ENCODE results near the gene GALNT2. TPM values are rescaled to one million over a fixed set of nuclear protein-coding genes. Genes with fewer than 3 reads are reported as not detected.

GALNT2 gene
- total and polyA plus RNA-seq, 10 donors: 7.9 to 44.8 (median 36.9) TPM

DNA sequence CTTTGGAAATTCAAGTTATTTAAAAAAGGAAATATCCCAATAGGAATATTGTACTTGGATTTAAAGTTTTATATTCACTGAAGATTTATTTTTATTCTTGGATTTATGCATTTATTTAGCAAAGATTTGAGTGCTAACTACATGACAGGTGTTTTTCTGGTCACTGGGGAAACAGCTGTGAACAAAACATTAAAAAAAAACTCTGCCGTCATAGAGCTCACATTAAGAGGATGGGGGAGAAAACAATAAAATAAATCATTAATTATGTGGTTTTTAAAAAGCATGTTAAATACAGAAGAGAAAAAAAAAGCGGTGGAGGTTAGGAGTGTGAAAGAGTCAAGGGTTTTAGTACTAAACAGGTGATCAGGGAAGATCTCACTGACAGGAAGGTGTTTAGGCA, 149.9 kb downstream of the GALNT2 start:
- H3K4me1 ChIP-seq: peaks cover 7 to 59% (median 27%) of the 10 kb centered on the region in 6 donors
- intact Hi-C loops (cut with DNase I; ENCODE audit: low total_unique reads): no loop called here
- H3K27me3 ChIP-seq (replicated peaks in 1 of 7): no peaks in the 10 kb centered on the region
- DNase-seq: no peak
- no peaks in the 10 kb centered on the region for H3K36me3 ChIP-seq
- TF ChIP-seq, protein P1, sequence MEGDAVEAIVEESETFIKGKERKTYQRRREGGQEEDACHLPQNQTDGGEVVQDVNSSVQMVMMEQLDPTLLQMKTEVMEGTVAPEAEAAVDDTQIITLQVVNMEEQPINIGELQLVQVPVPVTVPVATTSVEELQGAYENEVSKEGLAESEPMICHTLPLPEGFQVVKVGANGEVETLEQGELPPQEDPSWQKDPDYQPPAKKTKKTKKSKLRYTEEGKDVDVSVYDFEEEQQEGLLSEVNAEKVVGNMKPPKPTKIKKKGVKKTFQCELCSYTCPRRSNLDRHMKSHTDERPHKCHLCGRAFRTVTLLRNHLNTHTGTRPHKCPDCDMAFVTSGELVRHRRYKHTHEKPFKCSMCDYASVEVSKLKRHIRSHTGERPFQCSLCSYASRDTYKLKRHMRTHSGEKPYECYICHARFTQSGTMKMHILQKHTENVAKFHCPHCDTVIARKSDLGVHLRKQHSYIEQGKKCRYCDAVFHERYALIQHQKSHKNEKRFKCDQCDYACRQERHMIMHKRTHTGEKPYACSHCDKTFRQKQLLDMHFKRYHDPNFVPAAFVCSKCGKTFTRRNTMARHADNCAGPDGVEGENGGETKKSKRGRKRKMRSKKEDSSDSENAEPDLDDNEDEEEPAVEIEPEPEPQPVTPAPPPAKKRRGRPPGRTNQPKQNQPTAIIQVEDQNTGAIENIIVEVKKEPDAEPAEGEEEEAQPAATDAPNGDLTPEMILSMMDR (IDR thresholded peaks at IDR 0.05 in 8 of 11, conservative IDR thresholded peaks at IDR 0.05 in 3 of 11): no peak
- TF ChIP-seq POLR2AphosphoS5 (IDR thresholded peaks at IDR 0.05) (no peak), POLR2A (IDR thresholded peaks at IDR 0.05) (no peak)
- H3K9me3 ChIP-seq: no peaks in the 10 kb centered on the region
- WGBS, 5 donors: 78 to 96% (median 90%) methylated on average over 2 of the region's 2 CpGs
- H3K4me3 ChIP-seq: no peak overlapping the region
- no peak overlapping the region for H3K27ac ChIP-seq

DNA sequence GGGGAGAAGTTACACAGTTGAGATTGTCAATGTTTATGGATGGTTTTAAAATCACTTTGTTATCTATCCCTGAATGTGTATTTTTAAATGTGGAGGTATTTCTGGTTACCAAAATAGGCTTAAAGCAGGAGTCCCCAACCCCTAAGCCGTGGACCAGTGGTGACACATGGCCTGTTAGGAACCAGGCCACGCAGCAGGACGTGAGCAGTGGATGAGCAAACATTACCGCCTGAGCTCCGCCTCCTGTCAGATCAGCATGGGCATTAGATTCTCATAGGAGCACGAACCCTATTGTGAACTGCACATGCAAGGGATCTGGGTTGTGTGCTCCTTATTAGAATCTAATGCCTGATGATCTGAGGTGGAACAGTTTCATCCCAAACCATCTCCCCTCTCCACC, 151.6 kb downstream of the GALNT2 start:
- WGBS, 5 donors: 87 to 97% (median 93%) methylated on average over 6 of the region's 6 CpGs
- Histone ChIP-seq H3K27ac (no peak overlapping the region), H3K9me3 (no peaks in the 10 kb centered on the region), H3K4me1 (peaks cover 0 to 45% (median 12%) of the 10 kb centered on the region in 6 donors), H3K4me3 (no peak overlapping the region), H3K36me3 (no peaks in the 10 kb centered on the region), H3K27me3 (replicated peaks in 1 of 7) (no peaks in the 10 kb centered on the region)
- no peak for TF ChIP-seq POLR2A (IDR thresholded peaks at IDR 0.05)
- no peak for TF ChIP-seq POLR2AphosphoS5 (IDR thresholded peaks at IDR 0.05)
- TF ChIP-seq, protein P1 (IDR thresholded peaks at IDR 0.05 in 8 of 11, conservative IDR thresholded peaks at IDR 0.05 in 3 of 11): no peak
- DNase-seq: no peak
- intact Hi-C loops (cut with DNase I; ENCODE audit: low total_unique reads): no loop called here

DNA sequence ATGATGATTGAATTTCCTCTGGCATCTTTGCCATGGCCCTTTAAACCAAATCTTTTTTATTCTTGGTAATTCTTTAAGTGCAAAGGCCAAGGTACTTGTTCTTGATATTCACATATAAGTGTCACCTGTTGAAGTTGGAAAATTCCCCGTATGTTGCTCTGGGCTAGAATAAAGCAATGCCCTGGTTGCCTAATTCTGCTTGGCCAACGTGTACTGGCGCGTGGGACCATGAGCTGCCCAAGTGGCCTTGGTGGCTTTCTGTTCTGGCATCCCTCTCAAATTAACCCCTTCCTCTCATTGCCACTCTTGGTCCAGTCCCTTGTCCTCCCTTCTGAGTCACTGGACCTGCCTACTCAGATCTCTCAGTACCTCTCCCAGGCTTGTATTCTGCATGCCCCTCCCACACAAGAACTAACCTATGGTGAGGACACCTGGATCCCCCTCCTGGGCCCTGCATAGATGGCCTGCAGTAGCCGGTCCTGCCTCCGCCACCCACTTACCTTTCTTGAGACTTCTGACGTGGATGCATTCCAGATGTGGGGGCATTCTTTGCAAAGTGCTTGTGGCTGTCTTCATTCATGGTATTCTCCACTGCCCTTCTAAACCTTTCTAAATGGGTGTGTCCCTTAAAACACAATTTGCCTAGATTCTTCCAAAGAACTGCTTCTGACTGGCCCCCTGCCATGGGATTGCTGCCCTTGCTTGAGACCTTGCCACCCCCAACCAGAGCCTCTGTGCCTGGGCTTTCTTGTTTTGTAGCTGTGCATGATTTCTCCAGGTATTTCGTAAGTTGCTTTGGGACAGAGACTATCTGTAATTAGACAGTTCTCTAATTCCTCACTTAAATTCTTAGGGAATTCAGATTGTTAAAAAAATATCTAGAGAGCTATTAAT, 152.4 kb downstream of the GALNT2 start:
- Histone ChIP-seq H3K27ac (no peak overlapping the region), H3K9me3 (no peaks in the 10 kb centered on the region), H3K4me3 (no peak overlapping the region), H3K36me3 (no peaks in the 10 kb centered on the region), H3K4me1 (peaks cover 0 to 40% (median 11%) of the 10 kb centered on the region in 6 donors), H3K27me3 (replicated peaks in 1 of 7) (no peaks in the 10 kb centered on the region)
- intact Hi-C loops (cut with DNase I; ENCODE audit: low total_unique reads): no loop called here
- WGBS, 5 donors: 77 to 84% (median 81%) methylated on average over 8 of the region's 8 CpGs
- TF ChIP-seq POLR2A (IDR thresholded peaks at IDR 0.05): no peak
- no peak for TF ChIP-seq POLR2AphosphoS5 (IDR thresholded peaks at IDR 0.05)
- TF ChIP-seq, protein P1 (IDR thresholded peaks at IDR 0.05 in 8 of 11, conservative IDR thresholded peaks at IDR 0.05 in 3 of 11): no peak
- no peak for DNase-seq

DNA sequence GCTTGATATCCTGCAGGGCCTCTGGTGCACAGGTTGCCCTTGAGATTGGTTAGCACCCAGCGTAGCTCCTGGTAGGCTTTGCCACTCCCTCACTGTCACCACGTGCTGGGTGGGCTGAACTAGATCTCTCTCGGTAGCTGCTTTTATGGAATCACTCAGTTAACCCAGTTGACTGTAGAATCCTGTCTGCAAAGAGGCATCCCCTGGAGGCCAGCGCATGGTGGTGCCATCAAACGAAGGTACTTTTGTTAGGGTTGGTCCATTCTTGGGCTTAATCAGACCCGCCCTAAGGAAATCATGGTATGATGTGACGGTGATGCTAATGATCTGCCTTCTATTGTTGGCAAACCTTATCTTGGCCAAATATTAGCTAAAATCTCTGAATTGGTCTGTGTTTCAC, 153.4 kb downstream of the GALNT2 start:
- no peak overlapping the region for H3K4me3 ChIP-seq
- DNase-seq: no peak
- TF ChIP-seq POLR2AphosphoS5 (IDR thresholded peaks at IDR 0.05) (no peak), POLR2A (IDR thresholded peaks at IDR 0.05) (no peak)
- TF ChIP-seq, protein P1 (IDR thresholded peaks at IDR 0.05 in 8 of 11, conservative IDR thresholded peaks at IDR 0.05 in 3 of 11): no peak
- no peak overlapping the region for H3K27ac ChIP-seq
- WGBS, 5 donors: 86 to 100% (median 94%) methylated on average over 7 of the region's 7 CpGs
- no peaks in the 10 kb centered on the region for H3K9me3 ChIP-seq
- H3K27me3 ChIP-seq (replicated peaks in 1 of 7): no peaks in the 10 kb centered on the region
- intact Hi-C loops (cut with DNase I; ENCODE audit: low total_unique reads): no loop called here
- H3K4me1 ChIP-seq: peaks cover 0 to 29% (median 4%) of the 10 kb centered on the region in 6 donors
- H3K36me3 ChIP-seq: no peaks in the 10 kb centered on the region

Data from spleen (tissue), 11 donors.